Measurements from ENCODE around the gene GGT5. TPM values are rescaled to one million over a fixed set of nuclear protein-coding genes. Genes with fewer than 3 reads are reported as not detected.

The GGT5 gene
- total RNA-seq, 1 donor from 2014 or later: 21.1 TPM

- peaks cover 20% of the 10 kb centered on the region for H3K4me1 ChIP-seq
- H3K9me3 ChIP-seq (replicated peaks): no peaks in the 10 kb centered on the region
- no peaks in the 10 kb centered on the region for H3K27me3 ChIP-seq (ENCODE audit: low read depth)
- DNase-seq: no peak
- intact Hi-C loops (cut with micrococcal nuclease): loop anchor here (5.0 kb wide), 1 partner anchor 55 kb away; the partner anchor contains the start of gene GGT5
- TF ChIP-seq CTCF (IDR thresholded peaks at IDR 0.05; ENCODE audit: borderline replicate concordance): no peak
- no peak overlapping the region for H3K4me3 ChIP-seq
- no peak overlapping the region for H3K27ac ChIP-seq (replicated peaks)
- H3K36me3 ChIP-seq: no peaks in the 10 kb centered on the region
Measured at GRCh38 chr22:24191893-24192292, 53.0 kb downstream of the GGT5 start.

GRCh38 chr22:24191381-24191841, 53.5 kb downstream of the GGT5 start:
- DNase-seq: no peak
- no peaks in the 10 kb centered on the region for H3K27me3 ChIP-seq (ENCODE audit: low read depth)
- H3K4me3 ChIP-seq: no peak overlapping the region
- peaks cover 20% of the 10 kb centered on the region for H3K4me1 ChIP-seq
- TF ChIP-seq CTCF (IDR thresholded peaks at IDR 0.05; ENCODE audit: borderline replicate concordance): no peak
- no peak overlapping the region for H3K27ac ChIP-seq (replicated peaks)
- H3K9me3 ChIP-seq (replicated peaks): no peaks in the 10 kb centered on the region
- H3K36me3 ChIP-seq: no peaks in the 10 kb centered on the region
- intact Hi-C loops (cut with micrococcal nuclease): loop anchor here (5.0 kb wide), 1 partner anchor 56 kb away; the partner anchor contains the start of gene GGT5

GRCh38 chr22:24190596-24191208, 54.2 kb downstream of the GGT5 start:
- Histone ChIP-seq H3K4me3 (no peak overlapping the region), H3K9me3 (replicated peaks) (no peaks in the 10 kb centered on the region), H3K4me1 (peaks cover 20% of the 10 kb centered on the region), H3K27me3 (ENCODE audit: low read depth) (no peaks in the 10 kb centered on the region), H3K36me3 (no peaks in the 10 kb centered on the region), H3K27ac (replicated peaks) (peak overlapping the region; percentile 38)
- peak; percentile 13 for DNase-seq
- no peak for TF ChIP-seq CTCF (IDR thresholded peaks at IDR 0.05; ENCODE audit: borderline replicate concordance)
- intact Hi-C loops (cut with micrococcal nuclease): loop anchor here (5.0 kb wide), 1 partner anchor 57 kb away; the partner anchor contains the start of gene GGT5

GRCh38 chr22:24190159-24190540, 54.7 kb downstream of the GGT5 start:
- no peak for TF ChIP-seq CTCF (IDR thresholded peaks at IDR 0.05; ENCODE audit: borderline replicate concordance)
- intact Hi-C loops (cut with micrococcal nuclease): loop anchor here (5.0 kb wide), 1 partner anchor 57 kb away; the partner anchor contains the start of gene GGT5
- H3K27me3 ChIP-seq (ENCODE audit: low read depth): no peaks in the 10 kb centered on the region
- H3K27ac ChIP-seq (replicated peaks): peak overlapping the region; percentile 38
- H3K4me3 ChIP-seq: no peak overlapping the region
- DNase-seq: peak; percentile 15
- no peaks in the 10 kb centered on the region for H3K36me3 ChIP-seq
- peaks cover 20% of the 10 kb centered on the region for H3K4me1 ChIP-seq
- no peaks in the 10 kb centered on the region for H3K9me3 ChIP-seq (replicated peaks)

- Histone ChIP-seq H3K4me1 (peaks cover 20% of the 10 kb centered on the region), H3K4me3 (peak overlapping the region; percentile 32), H3K27ac (replicated peaks) (peak overlapping the region; percentile 38), H3K27me3 (ENCODE audit: low read depth) (no peaks in the 10 kb centered on the region), H3K9me3 (replicated peaks) (no peaks in the 10 kb centered on the region), H3K36me3 (no peaks in the 10 kb centered on the region)
- DNase-seq: peak; percentile 79
- intact Hi-C loops (cut with micrococcal nuclease): loop anchor here (5.0 kb wide), 1 partner anchor 58 kb away; the partner anchor contains the start of gene GGT5
- TF ChIP-seq CTCF (IDR thresholded peaks at IDR 0.05; ENCODE audit: borderline replicate concordance): peak; percentile 92
Measured at GRCh38 chr22:24189249-24190158, 55.4 kb downstream of the GGT5 start.
